SU-DHL-6 (cell line): ENCODE measurements around the gene ITPR3.

ENCODE experiments used
- CTCF ChIP-seq: fragments of 200-600 bp; sonication (generic); IDR thresholded peaks from one replicate; pipeline ENCODE4 v1.5.1; 2017; ENCODE audit warnings: antibody characterized with exemption, mild to moderate bottlenecking, low read length, moderate library complexity; ENCODE audit not compliant: insufficient read depth, poor library complexity, severe bottlenecking
- EZH2phosphoT487 ChIP-seq: fragments of 200-600 bp; sonication (generic), shearing (Covaris generic); conservative IDR thresholded peaks from 2 replicates; pipeline ENCODE4 v1.6.1; 2018; ENCODE audit warnings: mild to moderate bottlenecking, antibody characterized with exemption, low read length, moderate library complexity, mixed read lengths

- peak; percentile 99 for TF ChIP-seq CTCF
- TF ChIP-seq EZH2phosphoT487, result no peak
These were observed 35.6 kb upstream of the ITPR3 start for GRCh38 chr6:33585403-33586107.
